Endodermal cell (in vitro differentiated cells): ENCODE results near the gene HOXB4. TPM values are rescaled to one million over a fixed set of nuclear protein-coding genes. Genes with fewer than 3 reads are reported as not detected.

ENCODE experiments used
- DNase-seq: peaks from one replicate; pipeline ENCODE4 v3.0.0-alpha.2; 2017
- H3K27ac ChIP-seq: 2 replicates; pipeline ENCODE4 v1.5.1; 2013; ENCODE audit warnings: mild to moderate bottlenecking, low read depth, low read length, moderate library complexity
- H3K27me3 ChIP-seq: 2 replicates; pipeline ENCODE4 v1.6.1; 2013; ENCODE audit warnings: mild to moderate bottlenecking, low read length, moderate library complexity; ENCODE audit not compliant: insufficient read depth, control insufficient read depth, poor library complexity, severe bottlenecking
- H3K36me3 ChIP-seq: 2 replicates; pipeline ENCODE4 v1.7.0; 2013; ENCODE audit warnings: mild to moderate bottlenecking, low read length, moderate library complexity; ENCODE audit not compliant: control insufficient read depth, insufficient read depth
- H3K4me1 ChIP-seq: one replicate; pipeline ENCODE4 v1.7.0; 2013; ENCODE audit warnings: low read length; ENCODE audit not compliant: control insufficient read depth, insufficient read depth
- H3K4me3 ChIP-seq: 2 replicates; pipeline ENCODE4 v1.5.1; 2013; ENCODE audit warnings: mild to moderate bottlenecking, low read length, moderate library complexity
- H3K9ac ChIP-seq: 2 replicates; pipeline ENCODE4 v1.6.1; 2013; ENCODE audit warnings: mild to moderate bottlenecking, low read length, moderate library complexity; ENCODE audit not compliant: poor library complexity, severe bottlenecking; ENCODE audit errors: extremely low read depth
- H3K9me3 ChIP-seq: 2 replicates; pipeline ENCODE4 v1.6.1; 2013; ENCODE audit warnings: mild to moderate bottlenecking, low read length, moderate library complexity; ENCODE audit not compliant: control insufficient read depth
- H3K27ac Mint-ChIP-seq: 2 replicates; pipeline ENCODE4 v1.8.0; 2020; ENCODE audit warnings: mixed read lengths
- H3K27me3 Mint-ChIP-seq: 2 replicates; pipeline ENCODE4 v1.8.0; 2021; ENCODE audit warnings: mild to moderate bottlenecking, mixed read lengths; ENCODE audit not compliant: insufficient read depth
- H3K36me3 Mint-ChIP-seq: 2 replicates; pipeline ENCODE4 v1.8.0; 2020; ENCODE audit warnings: low read depth, mixed read lengths
- H3K4me1 Mint-ChIP-seq: 2 replicates; pipeline ENCODE4 v1.8.0; 2020; ENCODE audit warnings: mixed read lengths
- H3K4me3 Mint-ChIP-seq: 2 replicates; pipeline ENCODE4 v1.8.0; 2020; ENCODE audit warnings: mild to moderate bottlenecking, moderate library complexity, mixed read lengths
- H3K9me3 Mint-ChIP-seq: 2 replicates; pipeline ENCODE4 v1.8.0; 2020; ENCODE audit warnings: mild to moderate bottlenecking, mixed read lengths
- WGBS, 2 experiments: methylation state at CpG; one replicate each; pipeline versions ENCODE4 v1.1.5 to v1.1.7; 2013; ENCODE audit warnings: missing lambda C conversion rate in 2 of 2, mixed read lengths in 1 of 2; ENCODE audit not compliant: insufficient coverage in 1 of 2, insufficient read length in 1 of 2; 5-methylcytosine and 5-hydroxymethylcytosine counted together
- total RNA-seq, 2 donors: library from RNA; stranded (reverse); fragmentation: NEBNext Ultra II Directional in 1 of 2; extraction: Animal tissue kit (Norgen Biotek cat#: 25700) in 1 of 2; gene quantifications; 2 replicates in 1 of 2; 3 replicates in 1 of 2; pipeline ENCODE4 v1.2.1, GENCODE V29; 2021
- TF ChIP-seq, protein P1 (sequence below): fragments of 200-600 bp; sonication (generic); conservative IDR thresholded peaks from 2 replicates; pipeline ENCODE4 v1.5.0; 2021; ENCODE audit warnings: antibody characterized with exemption, mild to moderate bottlenecking

The HOXB4 gene
- total RNA-seq, 2 donors from 2014 or later: not detected

GRCh38 chr17:48589060-48589830, 11.1 kb upstream of the HOXB4 start:
- H3K4me3 ChIP-seq: no peak overlapping the region
- peaks cover 10% of the 10 kb centered on the region for H3K4me1 Mint-ChIP-seq
- no peaks in the 10 kb centered on the region for H3K9me3 ChIP-seq
- H3K27ac Mint-ChIP-seq: no peak overlapping the region
- no peak overlapping the region for H3K4me3 Mint-ChIP-seq
- no peaks in the 10 kb centered on the region for H3K9me3 Mint-ChIP-seq
- no peaks in the 10 kb centered on the region for H3K36me3 Mint-ChIP-seq
- H3K27me3 Mint-ChIP-seq: peaks cover 100% of the 10 kb centered on the region
- 9 to 10% methylated on average over 5 to 9 of the region's 10 CpGs for WGBS, 2 experiments
- H3K4me1 ChIP-seq: no peaks in the 10 kb centered on the region
- DNase-seq: no peak
- TF ChIP-seq, protein P1, sequence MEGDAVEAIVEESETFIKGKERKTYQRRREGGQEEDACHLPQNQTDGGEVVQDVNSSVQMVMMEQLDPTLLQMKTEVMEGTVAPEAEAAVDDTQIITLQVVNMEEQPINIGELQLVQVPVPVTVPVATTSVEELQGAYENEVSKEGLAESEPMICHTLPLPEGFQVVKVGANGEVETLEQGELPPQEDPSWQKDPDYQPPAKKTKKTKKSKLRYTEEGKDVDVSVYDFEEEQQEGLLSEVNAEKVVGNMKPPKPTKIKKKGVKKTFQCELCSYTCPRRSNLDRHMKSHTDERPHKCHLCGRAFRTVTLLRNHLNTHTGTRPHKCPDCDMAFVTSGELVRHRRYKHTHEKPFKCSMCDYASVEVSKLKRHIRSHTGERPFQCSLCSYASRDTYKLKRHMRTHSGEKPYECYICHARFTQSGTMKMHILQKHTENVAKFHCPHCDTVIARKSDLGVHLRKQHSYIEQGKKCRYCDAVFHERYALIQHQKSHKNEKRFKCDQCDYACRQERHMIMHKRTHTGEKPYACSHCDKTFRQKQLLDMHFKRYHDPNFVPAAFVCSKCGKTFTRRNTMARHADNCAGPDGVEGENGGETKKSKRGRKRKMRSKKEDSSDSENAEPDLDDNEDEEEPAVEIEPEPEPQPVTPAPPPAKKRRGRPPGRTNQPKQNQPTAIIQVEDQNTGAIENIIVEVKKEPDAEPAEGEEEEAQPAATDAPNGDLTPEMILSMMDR: no peak
- no peak overlapping the region for H3K9ac ChIP-seq
- H3K27ac ChIP-seq: no peak overlapping the region
- H3K36me3 ChIP-seq: no peaks in the 10 kb centered on the region
- H3K27me3 ChIP-seq: peaks cover 100% of the 10 kb centered on the region

- Mint-ChIP-seq H3K27me3 (peaks cover 100% of the 10 kb centered on the region), H3K4me1 (peaks cover 7% of the 10 kb centered on the region), H3K4me3 (no peak overlapping the region), H3K27ac (no peak overlapping the region), H3K9me3 (no peaks in the 10 kb centered on the region), H3K36me3 (no peaks in the 10 kb centered on the region)
- WGBS, 2 experiments: 0 to 54% methylated on average over 1 to 2 of the region's 2 CpGs
- Histone ChIP-seq H3K27ac (no peak overlapping the region), H3K9ac (no peak overlapping the region), H3K4me3 (no peak overlapping the region), H3K27me3 (peaks cover 100% of the 10 kb centered on the region), H3K36me3 (no peaks in the 10 kb centered on the region), H3K9me3 (no peaks in the 10 kb centered on the region), H3K4me1 (no peaks in the 10 kb centered on the region)
- TF ChIP-seq, protein P1: no peak
- no peak for DNase-seq
Observed at GRCh38 chr17:48588528-48588927, 10.4 kb upstream of the HOXB4 start.

DNA sequence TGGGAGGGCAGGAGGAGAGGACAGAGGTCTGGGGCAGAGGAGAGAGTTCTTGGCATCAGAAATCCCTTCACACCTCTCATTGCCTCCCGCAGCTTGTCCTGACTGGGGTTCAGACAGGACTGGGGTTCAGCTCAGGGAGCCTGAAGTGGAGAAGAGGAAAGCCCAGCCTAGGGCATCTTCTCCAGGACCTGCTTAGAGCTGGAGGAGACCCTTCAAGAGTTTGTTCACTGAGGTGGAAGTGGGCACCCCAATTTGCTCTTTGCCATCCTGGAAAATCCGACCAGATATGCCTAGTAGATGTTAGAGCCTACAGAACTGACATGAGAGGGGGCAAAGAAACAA, 9.9 kb upstream of the HOXB4 start:
- 41 to 50% methylated on average over 1 to 2 of the region's 2 CpGs for WGBS, 2 experiments
- TF ChIP-seq, protein P1: no peak
- Histone ChIP-seq H3K9ac (no peak overlapping the region), H3K27ac (no peak overlapping the region), H3K27me3 (peaks cover 100% of the 10 kb centered on the region), H3K9me3 (no peaks in the 10 kb centered on the region), H3K4me3 (no peak overlapping the region), H3K4me1 (no peaks in the 10 kb centered on the region), H3K36me3 (no peaks in the 10 kb centered on the region)
- Mint-ChIP-seq H3K27ac (no peak overlapping the region), H3K36me3 (no peaks in the 10 kb centered on the region), H3K4me1 (peaks cover 7% of the 10 kb centered on the region), H3K27me3 (peaks cover 100% of the 10 kb centered on the region), H3K4me3 (no peak overlapping the region), H3K9me3 (no peaks in the 10 kb centered on the region)
- no peak for DNase-seq
